ENCODE results near the gene NGF.
"Not testable (repeated sequence)": the region's sequence is repeated elsewhere in the genome, so short reads cannot be mapped to it uniquely, and the experiment has no call there.

The NGF gene

DNA sequence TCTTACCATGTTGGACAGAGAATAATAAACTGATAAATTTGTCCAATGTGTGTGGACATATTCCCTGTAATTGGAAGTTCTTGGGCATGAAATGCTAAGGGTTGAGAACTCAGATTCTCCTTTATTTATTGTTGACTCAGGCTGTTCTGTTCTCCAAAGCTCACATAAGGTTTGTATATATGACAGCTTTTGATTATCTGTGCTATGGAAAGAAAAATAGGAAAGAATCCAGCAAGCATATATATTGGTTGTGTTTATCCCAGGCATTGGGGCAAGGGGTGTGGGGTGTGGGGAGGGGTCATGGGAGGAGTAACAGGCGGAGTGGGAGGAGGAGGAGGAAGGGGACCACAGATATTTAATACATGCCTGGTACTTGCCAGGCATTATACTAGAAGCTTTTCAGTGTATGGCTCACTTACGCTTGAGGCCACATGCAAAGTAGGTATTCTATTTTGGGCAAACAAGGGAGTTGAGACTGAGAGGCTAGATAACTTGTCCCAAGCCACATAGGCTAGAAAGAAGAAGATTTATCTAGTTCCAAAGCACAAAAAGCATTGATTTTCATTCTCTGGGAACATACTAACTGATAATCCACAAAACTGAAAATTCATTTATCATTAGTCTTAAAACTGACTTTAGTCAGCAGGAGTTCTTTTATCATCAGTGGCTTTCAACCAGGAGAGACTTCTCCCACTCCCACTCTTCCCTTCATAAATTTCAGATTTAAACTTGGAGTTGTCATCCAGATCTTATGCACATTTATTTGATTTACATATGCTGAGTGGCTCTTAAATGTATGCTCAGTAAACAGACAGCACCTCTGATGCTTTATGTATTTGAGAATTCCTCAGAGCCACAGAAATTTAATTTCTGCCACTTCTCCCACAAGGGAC, 27.2 kb downstream of the NGF start:
- no peak for DNase-seq (ENCODE audit: low spot score)

DNA sequence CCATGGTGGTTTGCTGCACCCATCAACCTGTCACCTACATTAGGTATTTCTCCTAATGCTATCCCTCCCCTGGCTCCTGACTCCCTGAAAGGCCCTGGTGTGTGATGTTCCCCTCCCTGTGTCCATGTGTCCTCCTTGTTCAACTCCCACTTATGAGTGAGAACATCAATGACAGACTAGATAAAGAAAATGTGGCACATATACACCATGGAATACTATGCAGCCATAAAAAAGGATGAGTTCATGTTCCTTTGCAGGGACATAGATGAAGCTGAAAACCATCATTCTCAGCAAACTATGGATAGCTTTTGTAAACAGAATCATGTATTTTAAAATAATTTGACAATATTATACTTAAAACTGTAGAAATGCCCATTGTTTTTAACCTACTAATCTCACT, 28.5 kb downstream of the NGF start:
- not testable (repeated sequence) for DNase-seq (ENCODE audit: low spot score)

DNA sequence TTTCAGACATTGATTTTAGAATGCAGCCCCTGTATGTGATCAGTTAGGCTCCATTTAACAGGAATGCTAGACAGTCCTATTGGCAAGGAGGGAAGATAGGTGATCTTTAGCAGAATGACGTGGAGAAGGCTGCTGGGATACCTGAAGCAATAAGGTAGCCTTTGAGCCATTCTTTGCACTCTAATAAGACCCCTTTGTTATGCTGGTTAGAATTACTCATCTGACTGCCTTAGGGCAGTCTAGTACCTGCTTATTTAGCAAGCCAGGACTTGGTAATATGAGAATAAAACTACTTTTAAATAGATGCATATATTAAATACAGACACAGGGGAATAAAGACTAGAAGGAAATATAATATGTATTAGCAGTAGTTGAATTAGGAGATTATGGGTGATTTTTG, 29.1 kb downstream of the NGF start:
- DNase-seq (ENCODE audit: low spot score): no peak

DNA sequence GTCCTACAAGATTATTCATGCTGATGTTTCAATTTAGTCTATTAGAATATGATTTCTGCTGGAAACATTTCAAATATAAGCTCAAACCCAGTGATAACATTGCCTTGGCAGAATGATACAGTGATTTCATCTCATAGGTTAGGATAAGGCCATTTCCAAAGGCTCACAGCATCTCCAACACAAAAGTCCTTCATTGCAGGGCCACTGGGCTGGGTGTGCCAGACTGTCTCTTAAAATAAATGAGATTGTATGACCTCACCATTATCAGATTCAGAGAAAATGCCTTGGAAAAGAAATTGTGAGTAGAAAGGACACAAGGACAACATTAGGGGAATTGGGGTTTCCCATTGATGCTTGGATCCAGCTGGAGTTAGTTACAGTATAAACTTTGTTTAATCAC, 30.4 kb downstream of the NGF start:
- no peak for DNase-seq (ENCODE audit: low spot score)

GRCh38 chr1:115306146-115306545, 31.9 kb downstream of the NGF start:
- DNase-seq (ENCODE audit: low spot score): no peak

GRCh38 chr1:115303364-115303763, 34.7 kb downstream of the NGF start:
- DNase-seq (ENCODE audit: low spot score): no peak

GRCh38 chr1:115302390-115302961, 35.6 kb downstream of the NGF start:
- DNase-seq (ENCODE audit: low spot score): no peak

DNA sequence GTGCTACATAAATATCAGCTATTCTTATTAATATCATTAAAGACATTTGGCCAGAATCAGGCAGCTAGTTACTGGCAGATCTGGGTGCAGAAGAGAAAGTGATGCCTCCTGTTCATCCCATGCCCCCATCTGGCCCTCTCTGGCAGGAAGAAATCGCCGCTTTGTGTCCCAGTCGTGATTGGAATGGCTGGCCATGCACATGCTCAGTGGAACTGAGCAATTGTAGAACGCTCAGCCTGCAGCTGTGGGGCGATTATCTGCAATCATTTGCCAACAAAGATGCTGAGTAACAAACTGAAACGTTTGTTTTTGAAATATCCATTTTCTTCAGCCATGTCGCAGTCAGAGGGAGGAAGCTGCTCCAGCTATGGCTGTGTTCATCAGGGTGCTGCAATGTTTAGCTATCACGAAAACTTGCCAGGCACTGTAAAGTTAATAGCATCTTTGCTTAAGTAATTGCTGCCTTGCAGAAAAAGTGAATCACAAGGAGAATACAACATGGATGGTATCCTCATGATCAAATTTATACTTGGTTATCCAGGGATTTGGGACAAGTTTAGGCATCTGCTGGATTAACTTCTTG, 36.5 kb downstream of the NGF start:
- no peak for DNase-seq (ENCODE audit: low spot score)

DNA sequence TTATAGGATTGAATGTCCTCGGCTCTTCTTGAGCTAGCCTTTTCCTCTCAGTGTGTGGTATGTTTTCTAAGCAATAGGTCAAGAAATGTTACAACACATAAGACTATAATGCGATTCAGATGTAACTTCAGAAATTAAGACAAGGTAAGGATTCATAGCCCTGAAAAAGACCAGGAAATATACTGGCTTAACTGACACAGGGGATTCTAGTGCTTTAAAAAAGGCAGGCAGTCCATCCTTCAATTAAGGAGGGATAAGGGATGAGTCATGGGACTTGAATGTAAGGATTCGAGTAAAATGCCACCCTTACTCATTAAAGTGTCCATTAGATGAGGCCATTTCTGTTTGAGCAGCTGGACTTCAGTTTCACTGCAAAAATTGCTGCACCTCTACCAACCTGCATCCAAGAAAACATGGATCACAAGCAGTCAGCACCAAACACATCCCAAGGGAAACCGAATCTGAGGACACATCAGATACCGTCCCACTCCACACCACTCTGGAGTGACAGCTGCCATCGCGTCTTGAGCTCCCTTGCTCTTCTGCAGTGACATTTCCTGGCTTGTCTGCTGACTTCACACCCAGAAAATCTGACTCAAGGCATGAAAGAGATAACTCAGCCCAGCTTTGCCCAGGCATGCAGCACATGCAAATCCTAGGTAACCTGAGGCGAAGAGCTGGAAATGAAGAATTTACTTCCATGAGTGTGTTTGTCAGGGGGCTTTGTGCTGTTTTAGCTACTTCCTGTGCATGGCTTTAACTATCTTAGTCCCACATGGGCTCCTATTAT, 37.8 kb downstream of the NGF start:
- DNase-seq (ENCODE audit: low spot score): no peak

- no peak for DNase-seq (ENCODE audit: low spot score)
Observed at GRCh38 chr1:115299266-115299665, 38.8 kb downstream of the NGF start.

DNA sequence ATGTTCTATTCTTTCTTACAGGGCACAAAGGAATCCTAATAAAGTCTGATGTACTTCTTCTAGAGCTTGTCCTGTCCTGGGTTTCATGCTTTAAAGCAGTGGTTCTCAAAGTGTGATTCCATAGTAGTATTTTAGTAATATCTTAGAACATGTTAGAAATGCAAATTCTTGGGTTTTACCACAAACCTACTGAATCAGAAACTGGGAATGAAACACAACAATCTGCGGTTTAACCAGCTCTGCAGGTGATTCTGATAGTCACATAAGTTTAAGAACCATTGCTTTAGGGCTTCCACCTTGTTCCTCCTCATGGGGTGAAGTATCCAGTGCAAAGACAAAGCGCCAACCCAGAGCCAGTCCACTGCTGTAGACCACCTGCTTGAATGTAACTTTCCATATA, 41.1 kb downstream of the NGF start:
- DNase-seq (ENCODE audit: low spot score): no peak

DNA sequence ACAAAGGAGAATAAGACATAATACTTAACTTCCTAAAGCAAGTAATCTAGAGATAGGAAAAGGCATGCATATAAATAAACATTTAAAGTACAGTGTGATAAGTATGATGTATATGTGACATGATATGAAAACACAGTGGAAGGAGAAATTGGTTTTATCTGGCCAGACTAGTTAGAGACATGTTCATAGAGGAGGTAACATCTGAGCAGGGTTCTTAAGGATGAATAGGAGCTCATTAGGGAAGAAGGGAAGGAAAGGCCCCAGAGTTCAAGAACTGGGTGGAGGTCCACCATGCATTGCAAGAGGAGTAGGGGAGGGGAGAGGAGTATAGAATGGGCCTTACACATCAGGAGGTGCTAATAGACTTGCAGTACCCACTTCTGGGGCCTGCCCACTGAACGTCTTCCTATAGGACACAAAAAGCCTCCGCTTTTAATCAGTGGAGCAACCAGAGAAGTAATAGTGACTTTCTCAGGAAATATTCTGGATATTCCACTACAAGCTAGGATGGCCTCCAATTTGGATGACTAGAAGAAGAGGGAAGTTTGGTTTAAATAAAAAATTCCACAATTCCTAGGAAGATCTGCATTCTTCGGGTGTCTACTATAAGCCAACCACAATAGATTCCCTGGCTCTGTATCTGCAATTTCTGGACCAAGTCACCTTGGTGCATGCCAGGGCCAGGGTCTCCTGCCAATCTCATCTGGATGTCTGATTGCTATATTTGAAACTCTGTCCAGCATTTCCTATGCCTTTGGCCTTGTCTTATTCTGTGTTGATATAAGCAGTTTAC, 41.9 kb downstream of the NGF start:
- no peak for DNase-seq (ENCODE audit: low spot score)

DNA sequence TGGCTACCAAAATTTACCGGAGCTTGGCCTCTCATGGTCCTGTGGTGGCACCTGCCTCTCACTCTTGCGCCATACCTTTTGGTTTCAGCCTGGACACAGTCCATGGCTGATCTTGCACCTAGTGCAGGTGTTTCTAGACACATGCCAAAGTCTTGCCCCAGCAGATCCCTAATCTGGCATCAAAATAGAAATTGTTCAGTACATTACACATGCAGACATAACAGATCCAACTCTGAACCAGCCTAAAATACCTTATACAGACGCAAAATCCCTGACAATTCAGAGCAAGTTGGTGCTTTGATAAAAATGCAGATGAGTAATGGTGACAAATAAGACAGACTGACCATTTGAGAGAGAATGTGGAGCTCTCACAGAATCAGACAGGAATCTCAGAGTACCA, 44.1 kb downstream of the NGF start:
- no peak for DNase-seq (ENCODE audit: low spot score)

DNA sequence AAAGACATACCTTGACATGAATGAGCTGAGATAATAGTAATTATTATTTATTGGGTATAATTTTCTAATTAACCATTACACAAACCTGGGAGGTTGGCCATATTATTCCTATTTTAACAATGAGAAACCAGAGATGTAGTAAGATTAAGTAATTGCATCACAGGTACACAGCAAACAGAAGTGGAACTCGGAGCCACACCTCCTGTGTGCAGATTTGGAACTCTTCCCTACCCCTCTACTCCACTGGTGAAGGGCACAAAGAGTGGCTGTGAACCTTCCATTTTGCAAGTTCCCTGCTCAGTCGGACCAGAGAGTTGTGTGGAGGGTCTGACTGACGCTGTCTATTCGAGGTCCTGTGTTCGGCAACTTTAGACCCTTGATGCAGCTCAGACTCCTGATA, 45.0 kb downstream of the NGF start:
- DNase-seq (ENCODE audit: low spot score): no peak

DNA sequence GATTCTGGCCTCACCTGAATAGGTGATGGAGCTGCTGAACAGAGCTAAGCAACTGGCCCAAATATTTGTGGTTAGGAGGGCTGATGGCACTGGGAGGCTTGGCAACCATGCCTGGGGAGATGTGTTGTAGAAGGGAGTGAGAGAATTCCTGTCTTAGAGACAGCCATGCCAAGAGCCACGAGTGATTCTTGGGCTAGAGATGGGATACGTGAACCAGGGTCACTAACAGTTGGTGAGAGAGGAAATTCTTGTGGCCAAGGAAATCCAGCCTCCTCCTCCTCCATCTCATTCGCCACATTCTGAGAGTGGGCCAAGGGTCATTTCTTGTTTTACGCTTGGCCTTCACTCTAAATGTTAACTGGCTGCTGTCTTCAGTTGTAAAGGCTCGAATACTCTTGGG, 46.3 kb downstream of the NGF start:
- DNase-seq (ENCODE audit: low spot score): no peak

- DNase-seq (ENCODE audit: low spot score): no peak
Observed at GRCh38 chr1:115289940-115290339, 48.1 kb downstream of the NGF start.

DNA sequence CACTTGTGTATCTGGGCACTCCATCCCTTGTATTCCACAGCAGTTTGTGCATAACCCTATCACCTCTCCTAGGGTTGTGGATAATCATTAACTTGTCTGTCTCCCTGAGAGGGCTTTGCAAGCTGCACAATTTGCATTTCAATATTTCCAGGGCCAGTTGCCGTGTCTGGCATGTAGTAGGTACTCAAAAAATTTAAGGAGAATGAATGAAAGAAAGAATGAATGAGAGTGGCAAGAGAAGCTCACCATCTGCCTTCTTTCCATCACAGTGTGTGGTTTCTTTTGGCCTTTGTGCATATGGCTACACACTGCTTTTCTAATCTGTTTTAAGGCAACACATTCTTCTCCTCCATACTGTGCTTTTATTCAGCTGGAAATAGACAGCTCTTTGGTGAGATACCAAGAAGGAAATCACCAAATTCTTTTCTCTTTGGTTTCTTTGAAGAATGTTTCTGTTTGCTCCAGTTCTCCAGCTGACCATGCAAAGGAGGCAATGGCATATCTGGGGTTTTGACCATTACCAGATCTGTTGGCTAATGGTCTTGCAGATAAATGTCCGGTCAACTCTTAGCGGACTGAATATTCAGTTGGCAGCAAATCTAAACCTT, 49.4 kb downstream of the NGF start:
- no peak for DNase-seq (ENCODE audit: low spot score)

- no peak for DNase-seq (ENCODE audit: low spot score)
Observed at GRCh38 chr1:115286431-115287205, 51.4 kb downstream of the NGF start.

- DNase-seq (ENCODE audit: low spot score): no peak
Observed at GRCh38 chr1:115284209-115284608, 53.8 kb downstream of the NGF start.

DNA sequence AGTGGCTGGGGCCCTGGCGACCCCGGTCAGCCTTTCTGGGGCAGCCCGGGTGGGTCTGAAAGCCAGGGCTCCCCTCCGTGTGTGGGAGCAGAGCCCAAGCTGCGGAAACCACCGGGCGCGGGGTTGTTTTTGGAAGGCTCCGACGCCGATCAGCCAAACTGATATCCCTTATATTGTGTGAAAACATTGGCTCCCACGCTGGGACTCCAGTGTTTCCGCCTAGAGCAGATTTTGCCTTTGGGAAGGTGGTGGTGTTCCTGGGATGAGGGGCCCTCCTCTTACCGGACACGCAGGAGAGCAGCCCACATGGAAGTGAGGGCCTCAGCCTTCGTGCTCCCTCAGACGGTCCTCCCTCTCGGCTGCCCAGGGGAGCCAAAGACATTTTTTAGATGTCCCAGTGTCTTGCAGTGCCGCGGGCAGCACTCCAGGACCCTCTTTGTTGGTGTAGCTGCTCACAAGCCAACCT, 54.3 kb downstream of the NGF start:
- no peak for DNase-seq (ENCODE audit: low spot score)

- DNase-seq (ENCODE audit: low spot score): no peak
Observed at GRCh38 chr1:115283249-115283648, 54.8 kb downstream of the NGF start.
